ENCODE measurements around the gene EEFSEC.

EEFSEC gene

DNA sequence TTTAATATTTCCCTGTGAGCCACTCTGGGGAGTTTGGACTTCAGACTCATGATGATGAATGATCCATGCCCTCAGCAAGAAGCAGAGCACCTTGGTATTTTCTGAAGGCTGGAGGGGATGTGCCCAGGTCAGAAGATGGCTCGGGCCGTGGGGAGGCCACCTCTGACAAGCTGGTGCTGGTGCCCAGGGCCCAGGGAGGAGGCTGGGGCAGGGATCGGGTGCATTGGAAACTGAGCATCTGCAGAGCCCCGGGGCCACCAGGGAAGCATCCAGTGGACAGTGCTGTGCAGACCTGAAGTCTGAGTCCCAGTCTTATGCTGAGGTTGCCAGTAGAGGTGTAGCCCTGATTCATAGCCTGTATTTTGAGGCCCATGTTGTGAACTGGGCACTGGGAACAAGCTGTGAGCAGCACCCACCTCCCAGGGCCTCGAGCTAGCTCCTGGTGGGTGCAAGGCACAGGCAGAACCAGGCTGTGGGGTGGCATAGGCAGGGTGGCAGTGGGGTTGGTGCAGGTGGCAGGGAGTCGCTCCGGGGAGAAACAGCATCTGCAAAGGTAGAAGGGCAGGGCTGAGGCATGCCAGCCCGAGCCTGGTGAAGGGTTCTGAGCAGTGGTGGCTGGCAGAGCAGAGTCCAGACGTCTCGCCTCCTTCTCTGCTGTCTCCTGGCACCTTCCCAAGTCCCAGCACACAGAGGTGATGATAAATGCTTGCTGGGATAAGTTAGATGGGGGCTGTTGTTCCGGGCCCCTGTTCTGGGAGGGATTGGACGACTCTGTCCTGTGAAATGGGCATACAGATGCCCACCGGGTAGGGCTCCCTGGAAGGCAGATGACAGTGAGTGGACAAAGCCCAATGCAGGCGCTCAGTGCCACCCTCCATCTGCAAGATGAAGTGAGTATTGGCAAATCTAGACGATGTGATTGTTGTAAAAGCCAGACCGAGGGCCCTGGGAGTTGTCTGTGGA, 302.8 kb downstream of the EEFSEC start:
- TF ChIP-seq SPI1 (IDR thresholded peaks at IDR 0.05; ENCODE audit: borderline replicate concordance, low read depth), result no peak
- TF ChIP-seq, protein P1, sequence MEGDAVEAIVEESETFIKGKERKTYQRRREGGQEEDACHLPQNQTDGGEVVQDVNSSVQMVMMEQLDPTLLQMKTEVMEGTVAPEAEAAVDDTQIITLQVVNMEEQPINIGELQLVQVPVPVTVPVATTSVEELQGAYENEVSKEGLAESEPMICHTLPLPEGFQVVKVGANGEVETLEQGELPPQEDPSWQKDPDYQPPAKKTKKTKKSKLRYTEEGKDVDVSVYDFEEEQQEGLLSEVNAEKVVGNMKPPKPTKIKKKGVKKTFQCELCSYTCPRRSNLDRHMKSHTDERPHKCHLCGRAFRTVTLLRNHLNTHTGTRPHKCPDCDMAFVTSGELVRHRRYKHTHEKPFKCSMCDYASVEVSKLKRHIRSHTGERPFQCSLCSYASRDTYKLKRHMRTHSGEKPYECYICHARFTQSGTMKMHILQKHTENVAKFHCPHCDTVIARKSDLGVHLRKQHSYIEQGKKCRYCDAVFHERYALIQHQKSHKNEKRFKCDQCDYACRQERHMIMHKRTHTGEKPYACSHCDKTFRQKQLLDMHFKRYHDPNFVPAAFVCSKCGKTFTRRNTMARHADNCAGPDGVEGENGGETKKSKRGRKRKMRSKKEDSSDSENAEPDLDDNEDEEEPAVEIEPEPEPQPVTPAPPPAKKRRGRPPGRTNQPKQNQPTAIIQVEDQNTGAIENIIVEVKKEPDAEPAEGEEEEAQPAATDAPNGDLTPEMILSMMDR (IDR thresholded peaks at IDR 0.05; ENCODE audit: insufficient read depth, low read length), result no peak
- no peak for TF ChIP-seq POLR2AphosphoS5 (IDR thresholded peaks at IDR 0.05; ENCODE audit: low read depth)
- TF ChIP-seq GABPA (IDR thresholded peaks at IDR 0.05; ENCODE audit: low read depth), result no peak
- TF ChIP-seq, protein P2, sequence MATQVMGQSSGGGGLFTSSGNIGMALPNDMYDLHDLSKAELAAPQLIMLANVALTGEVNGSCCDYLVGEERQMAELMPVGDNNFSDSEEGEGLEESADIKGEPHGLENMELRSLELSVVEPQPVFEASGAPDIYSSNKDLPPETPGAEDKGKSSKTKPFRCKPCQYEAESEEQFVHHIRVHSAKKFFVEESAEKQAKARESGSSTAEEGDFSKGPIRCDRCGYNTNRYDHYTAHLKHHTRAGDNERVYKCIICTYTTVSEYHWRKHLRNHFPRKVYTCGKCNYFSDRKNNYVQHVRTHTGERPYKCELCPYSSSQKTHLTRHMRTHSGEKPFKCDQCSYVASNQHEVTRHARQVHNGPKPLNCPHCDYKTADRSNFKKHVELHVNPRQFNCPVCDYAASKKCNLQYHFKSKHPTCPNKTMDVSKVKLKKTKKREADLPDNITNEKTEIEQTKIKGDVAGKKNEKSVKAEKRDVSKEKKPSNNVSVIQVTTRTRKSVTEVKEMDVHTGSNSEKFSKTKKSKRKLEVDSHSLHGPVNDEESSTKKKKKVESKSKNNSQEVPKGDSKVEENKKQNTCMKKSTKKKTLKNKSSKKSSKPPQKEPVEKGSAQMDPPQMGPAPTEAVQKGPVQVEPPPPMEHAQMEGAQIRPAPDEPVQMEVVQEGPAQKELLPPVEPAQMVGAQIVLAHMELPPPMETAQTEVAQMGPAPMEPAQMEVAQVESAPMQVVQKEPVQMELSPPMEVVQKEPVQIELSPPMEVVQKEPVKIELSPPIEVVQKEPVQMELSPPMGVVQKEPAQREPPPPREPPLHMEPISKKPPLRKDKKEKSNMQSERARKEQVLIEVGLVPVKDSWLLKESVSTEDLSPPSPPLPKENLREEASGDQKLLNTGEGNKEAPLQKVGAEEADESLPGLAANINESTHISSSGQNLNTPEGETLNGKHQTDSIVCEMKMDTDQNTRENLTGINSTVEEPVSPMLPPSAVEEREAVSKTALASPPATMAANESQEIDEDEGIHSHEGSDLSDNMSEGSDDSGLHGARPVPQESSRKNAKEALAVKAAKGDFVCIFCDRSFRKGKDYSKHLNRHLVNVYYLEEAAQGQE (IDR thresholded peaks at IDR 0.05; ENCODE audit: insufficient replicate concordance, low read depth), result no peak
- no peak overlapping the region for H3K4me3 ChIP-seq (replicated peaks; ENCODE audit: insufficient read depth, low read length)
- DNase-seq (ENCODE audit: low read depth in 1 of 2, low spot score in 1 of 2), result no peak
- H3K27ac ChIP-seq (replicated peaks), result no peak overlapping the region
- peaks cover 44% of the 10 kb centered on the region for H3K27me3 ChIP-seq (ENCODE audit: insufficient read depth, poor library complexity, severe bottlenecking)

DNA sequence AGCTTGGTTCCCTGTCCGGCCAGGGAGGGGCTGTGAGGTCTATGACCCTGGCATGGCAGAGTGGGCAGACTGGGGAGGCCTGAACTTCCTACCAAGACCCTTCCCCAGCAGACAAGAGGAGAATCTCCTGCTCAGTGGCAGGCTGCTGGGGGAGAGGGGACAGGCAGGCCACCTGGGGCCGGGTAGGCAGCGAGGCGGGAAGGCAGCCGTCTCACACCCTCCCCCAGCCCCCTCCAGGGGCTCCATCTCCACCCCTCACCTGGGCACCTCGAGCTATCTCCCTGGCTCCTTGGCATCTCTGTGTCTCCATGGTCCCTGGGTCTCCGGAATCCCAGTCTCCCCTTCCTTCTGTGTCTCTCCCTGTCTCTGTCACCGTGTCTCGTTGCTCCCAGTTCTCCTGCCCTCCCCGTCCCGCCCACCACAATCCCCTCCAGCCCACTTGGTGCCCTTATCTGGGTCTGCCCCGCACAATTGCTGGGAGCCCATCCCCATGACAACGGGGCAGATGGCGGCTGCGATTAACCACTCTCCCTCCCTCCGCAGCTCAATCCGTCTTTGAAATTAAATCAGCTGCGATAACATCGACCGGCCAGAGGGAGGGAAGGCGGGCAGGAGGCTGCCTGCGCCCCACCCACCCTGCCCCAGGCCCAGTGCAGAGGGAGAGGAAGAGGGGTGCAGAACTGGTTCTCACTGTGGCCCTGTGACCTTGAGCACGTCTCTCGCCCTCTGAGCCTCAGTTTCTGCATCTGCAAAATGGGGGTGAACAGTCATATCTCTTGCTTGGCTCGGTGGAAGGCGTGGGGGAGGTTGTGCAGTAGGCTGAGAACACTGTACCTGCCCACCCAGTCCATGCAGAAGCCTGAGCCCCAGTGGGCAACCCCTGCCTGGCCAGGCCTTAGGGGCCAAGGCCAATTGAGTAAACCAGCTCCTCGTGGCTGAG, 303.8 kb downstream of the EEFSEC start:
- TF ChIP-seq, protein P1 (IDR thresholded peaks at IDR 0.05; ENCODE audit: insufficient read depth, low read length), result no peak
- TF ChIP-seq SPI1 (IDR thresholded peaks at IDR 0.05; ENCODE audit: borderline replicate concordance, low read depth), result no peak
- no peak for TF ChIP-seq GABPA (IDR thresholded peaks at IDR 0.05; ENCODE audit: low read depth)
- no peak for TF ChIP-seq POLR2AphosphoS5 (IDR thresholded peaks at IDR 0.05; ENCODE audit: low read depth)
- TF ChIP-seq, protein P2 (IDR thresholded peaks at IDR 0.05; ENCODE audit: insufficient replicate concordance, low read depth), result no peak
- DNase-seq (ENCODE audit: low read depth in 1 of 2, low spot score in 1 of 2), result no peak
- H3K4me3 ChIP-seq (replicated peaks; ENCODE audit: insufficient read depth, low read length), result no peak overlapping the region
- H3K27me3 ChIP-seq (ENCODE audit: insufficient read depth, poor library complexity, severe bottlenecking), result peaks cover 41% of the 10 kb centered on the region
- H3K27ac ChIP-seq (replicated peaks), result no peak overlapping the region

DNA sequence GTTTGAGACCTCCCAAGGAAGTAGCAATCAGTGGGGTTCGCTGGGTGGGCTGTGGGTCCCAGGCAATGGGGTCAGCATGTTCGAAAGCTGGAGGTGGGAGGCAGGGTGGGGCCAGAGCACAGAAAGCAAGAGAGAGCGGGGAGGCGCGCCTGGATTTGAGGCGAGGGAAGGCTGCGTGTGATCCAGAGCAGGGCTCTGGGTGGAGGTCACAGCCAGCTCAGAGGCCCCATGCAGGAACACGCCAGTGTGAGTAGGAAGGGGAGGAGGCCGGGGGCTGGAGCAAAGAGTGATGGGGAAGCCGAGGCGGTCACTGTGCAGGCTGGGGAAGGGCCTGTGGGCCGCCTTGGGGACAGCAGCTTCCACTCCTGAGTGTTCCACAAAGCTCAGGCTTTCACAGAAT, 304.7 kb downstream of the EEFSEC start:
- Histone ChIP-seq H3K27ac (replicated peaks) (no peak overlapping the region), H3K4me3 (replicated peaks; ENCODE audit: insufficient read depth, low read length) (no peak overlapping the region), H3K27me3 (ENCODE audit: insufficient read depth, poor library complexity, severe bottlenecking) (peaks cover 39% of the 10 kb centered on the region)
- TF ChIP-seq GABPA (IDR thresholded peaks at IDR 0.05; ENCODE audit: low read depth) (no peak), SPI1 (IDR thresholded peaks at IDR 0.05; ENCODE audit: borderline replicate concordance, low read depth) (no peak), POLR2AphosphoS5 (IDR thresholded peaks at IDR 0.05; ENCODE audit: low read depth) (no peak)
- TF ChIP-seq, protein P1 (IDR thresholded peaks at IDR 0.05; ENCODE audit: insufficient read depth, low read length), result no peak
- TF ChIP-seq, protein P2 (IDR thresholded peaks at IDR 0.05; ENCODE audit: insufficient replicate concordance, low read depth), result no peak
- DNase-seq (ENCODE audit: low read depth in 1 of 2, low spot score in 1 of 2), result no peak

All from HL-60 (cell line).